ENCODE measurements around the gene FAM110A.

DNA sequence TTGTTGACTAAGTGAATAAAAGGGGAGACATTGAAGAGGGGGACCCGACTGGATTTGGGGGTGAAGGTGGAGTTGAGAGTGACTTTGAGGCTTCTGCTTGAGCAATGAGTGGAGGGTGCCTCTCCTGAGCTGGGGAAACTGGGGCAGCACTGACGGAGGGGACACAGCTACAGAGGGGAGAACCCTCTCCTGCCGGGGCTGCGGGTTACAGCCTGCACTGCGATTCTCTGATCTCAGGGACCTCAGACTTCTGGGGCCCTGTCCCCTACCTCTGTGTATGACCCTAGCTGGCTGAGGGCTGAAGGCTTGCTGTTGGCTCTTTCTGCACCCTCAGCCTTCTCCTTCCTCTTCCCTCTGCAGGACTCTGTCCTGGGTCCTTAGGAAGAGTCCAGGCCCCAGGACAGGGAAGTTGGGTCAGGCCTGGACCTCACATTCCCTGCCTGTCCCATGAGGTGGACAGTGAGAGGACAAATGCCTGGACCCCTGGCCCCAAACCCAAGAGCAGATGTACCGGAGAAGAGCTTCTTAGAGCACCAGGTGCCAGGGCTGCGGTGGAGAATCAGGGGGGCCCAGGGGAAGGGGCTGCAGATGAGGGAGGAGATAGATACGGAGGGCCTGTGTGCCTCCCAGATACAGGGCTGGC lies 13.7 kb upstream of the FAM110A start:
- no peak for TF ChIP-seq POLR2A (IDR thresholded peaks at IDR 0.05)
- TF ChIP-seq, protein P1, sequence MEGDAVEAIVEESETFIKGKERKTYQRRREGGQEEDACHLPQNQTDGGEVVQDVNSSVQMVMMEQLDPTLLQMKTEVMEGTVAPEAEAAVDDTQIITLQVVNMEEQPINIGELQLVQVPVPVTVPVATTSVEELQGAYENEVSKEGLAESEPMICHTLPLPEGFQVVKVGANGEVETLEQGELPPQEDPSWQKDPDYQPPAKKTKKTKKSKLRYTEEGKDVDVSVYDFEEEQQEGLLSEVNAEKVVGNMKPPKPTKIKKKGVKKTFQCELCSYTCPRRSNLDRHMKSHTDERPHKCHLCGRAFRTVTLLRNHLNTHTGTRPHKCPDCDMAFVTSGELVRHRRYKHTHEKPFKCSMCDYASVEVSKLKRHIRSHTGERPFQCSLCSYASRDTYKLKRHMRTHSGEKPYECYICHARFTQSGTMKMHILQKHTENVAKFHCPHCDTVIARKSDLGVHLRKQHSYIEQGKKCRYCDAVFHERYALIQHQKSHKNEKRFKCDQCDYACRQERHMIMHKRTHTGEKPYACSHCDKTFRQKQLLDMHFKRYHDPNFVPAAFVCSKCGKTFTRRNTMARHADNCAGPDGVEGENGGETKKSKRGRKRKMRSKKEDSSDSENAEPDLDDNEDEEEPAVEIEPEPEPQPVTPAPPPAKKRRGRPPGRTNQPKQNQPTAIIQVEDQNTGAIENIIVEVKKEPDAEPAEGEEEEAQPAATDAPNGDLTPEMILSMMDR (IDR thresholded peaks at IDR 0.05) = no peak

All from body of pancreas (tissue), 4 donors.